ENCODE data around the gene CDH4.
"Not testable (repeated sequence)": the region's sequence is repeated elsewhere in the genome, so short reads cannot be mapped to it uniquely, and the experiment has no call there.

CDH4 gene

DNA sequence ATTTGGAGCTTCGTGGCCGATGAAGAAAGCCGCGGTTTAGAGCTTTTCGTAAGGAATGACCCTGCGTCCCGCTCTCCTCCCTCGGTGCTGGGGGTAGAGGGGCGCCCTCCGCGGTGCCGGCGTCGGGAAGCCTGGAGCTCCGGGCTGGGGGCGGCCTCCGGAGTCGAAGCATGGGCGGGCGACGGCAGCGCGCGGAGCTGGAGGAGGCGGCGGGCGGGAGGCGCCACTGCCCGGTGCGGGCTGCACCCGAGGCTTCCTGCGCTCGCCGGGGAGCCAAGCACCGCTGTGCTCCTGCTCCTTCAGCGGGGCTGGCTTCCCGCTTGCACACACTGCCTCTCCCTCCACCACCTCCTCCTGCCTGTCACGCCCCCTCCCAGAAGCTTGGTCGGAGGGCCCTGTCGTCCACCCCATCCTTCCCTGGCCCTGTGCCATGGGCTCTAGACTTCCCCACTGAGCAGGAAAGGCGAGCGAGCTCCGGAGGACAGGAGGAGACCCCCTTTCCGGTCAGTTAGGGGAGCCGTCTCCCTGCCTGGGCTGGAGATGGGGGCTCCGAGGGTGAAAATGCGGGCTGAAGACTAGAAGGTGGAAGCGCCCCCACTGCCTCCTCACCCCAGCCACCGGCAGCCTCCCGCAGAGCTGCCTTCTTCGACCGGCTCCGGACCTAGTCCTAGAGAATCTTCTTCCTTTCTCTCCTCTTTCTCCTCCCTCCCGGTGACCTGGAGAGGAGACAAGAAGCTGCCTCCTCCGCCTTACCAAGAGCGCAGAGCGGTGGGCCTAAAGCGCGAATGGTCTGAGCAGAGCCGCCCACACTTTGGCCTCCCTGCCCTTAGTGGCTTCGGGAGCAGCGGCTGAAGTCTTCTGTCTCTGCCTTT lies 1.8 kb downstream of the CDH4 start:
- no peak for DNase-seq

DNA sequence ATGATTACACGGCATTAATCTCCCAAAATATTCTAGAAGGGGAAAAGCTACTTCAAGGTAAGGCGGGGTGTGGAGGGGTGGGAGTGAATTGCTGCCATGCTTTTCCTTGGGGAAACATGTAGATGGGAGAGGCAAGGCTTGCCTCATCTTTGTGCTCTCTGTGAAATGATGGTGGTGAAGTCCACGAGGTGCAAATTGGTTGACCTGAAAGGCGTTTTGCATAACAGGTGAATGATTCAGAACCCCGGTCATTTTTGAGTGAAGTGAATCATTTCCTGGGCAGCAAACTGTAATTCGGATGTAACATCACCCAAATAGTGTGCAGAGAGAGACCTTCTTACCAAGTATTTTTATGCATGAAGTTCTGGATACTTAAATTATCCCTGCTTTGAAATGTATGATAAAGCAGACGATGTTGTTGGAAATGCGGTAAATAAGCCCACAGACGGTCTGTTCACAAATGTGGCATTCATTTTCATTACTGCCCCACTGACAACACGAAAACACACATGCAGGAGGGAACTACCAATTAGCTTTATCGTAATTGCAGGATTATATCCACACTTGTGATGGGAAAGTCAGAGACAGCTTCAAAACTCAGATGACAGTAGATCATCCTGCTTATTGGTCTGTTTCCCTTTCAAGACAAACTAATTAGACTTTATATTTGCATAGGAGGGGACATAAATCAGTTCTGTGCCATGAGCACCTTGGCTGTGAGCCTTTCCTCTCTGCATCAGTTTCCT lies 3.0 kb downstream of the CDH4 start:
- no peak for DNase-seq

DNA sequence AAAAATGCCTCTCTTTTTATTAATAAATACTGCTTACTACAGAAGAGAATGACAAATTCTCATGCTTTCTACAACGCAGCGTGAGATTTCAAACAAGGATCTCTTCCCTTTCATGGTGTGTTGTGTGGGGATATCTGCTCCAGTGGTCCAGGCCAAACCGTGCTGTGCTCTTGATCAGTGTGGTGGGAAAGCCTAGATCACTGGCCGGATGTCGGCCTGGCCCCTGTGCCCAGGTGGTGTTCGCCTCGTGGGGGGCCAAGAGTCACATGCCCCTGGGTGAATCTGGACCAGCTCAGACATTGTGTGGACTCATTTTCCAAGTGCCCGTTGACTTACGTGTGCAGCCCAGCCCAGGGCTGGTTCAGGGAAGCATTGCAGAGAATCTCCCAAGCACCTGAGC lies 4.3 kb downstream of the CDH4 start:
- DNase-seq = no peak

DNA sequence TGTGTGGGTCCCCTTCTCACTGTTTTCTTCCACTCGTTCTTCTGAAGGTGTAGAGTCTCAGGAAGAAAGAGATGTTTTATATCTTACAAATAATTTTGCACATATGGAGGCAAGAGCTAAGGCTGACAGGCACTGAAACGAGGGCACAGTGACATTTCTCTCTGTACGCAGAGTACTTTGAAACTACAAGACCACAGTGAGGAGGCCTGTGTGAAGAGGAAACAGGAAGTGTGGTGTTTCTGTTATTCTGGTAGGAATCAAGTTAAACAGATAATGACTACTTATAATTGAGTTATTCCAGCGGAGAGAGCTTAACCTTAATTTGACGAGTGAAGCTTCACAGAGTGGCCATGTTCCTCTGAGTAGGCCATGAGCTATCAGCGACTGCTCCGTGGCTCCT lies 4.8 kb downstream of the CDH4 start:
- no peak for DNase-seq

DNA sequence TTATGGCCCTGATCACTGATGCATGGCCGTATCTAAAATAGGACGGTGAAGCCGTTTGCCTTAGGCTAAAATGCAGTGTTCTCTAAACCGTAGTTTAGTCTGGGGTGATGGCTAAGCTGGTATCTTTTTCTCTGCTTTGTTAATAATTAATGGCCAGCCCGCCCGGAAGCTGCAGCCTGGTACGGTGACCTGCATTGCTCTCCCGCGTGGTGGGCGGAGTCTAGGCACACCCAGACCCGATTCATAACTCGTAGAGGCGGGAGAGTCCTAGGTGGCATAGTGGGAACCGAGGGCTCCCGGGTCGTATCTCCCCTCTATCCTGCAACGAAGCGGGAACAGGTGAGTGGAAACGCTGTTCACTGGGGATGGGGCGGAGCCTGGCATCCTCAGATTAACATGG lies 5.5 kb downstream of the CDH4 start:
- no peak for DNase-seq

- DNase-seq = no peak
Observed at GRCh38 chr20:61259741-61260140, 7.7 kb downstream of the CDH4 start.

- no peak for DNase-seq
Observed at GRCh38 chr20:61260905-61261304, 8.8 kb downstream of the CDH4 start.

GRCh38 chr20:61262036-61262435 lies 10.0 kb downstream of the CDH4 start:
- DNase-seq = no peak

GRCh38 chr20:61262514-61262913 lies 10.5 kb downstream of the CDH4 start:
- DNase-seq = no peak

DNA sequence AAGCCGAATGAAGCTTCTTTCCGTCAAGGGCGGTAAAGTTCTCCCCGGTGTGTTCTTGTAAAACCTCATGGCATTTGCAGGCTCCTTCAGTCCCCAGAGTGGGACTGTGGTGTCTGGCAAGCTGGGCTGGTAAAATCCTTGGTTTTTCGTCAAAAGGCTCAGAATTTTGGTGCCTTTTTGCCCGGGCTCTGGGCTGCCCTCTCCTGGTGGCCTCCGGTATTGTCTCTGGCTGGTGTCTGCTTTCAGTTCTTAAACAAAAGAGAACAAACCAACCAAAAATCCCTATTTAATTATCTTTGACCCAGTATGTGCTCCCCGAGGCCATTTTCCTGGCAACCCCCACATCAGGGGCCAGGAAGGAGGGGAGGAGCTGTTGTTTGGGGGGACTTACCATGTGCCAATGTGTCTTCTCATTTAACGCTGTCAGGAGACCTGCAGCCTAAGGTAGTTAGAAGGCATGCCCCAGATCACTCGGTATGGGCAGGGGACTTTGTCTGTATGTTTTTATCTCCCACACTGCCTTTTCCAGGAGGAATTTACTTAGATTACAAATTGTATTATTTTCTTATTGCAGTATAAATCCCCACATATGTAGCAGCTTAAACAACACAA lies 11.1 kb downstream of the CDH4 start:
- DNase-seq = peak; percentile 14

DNA sequence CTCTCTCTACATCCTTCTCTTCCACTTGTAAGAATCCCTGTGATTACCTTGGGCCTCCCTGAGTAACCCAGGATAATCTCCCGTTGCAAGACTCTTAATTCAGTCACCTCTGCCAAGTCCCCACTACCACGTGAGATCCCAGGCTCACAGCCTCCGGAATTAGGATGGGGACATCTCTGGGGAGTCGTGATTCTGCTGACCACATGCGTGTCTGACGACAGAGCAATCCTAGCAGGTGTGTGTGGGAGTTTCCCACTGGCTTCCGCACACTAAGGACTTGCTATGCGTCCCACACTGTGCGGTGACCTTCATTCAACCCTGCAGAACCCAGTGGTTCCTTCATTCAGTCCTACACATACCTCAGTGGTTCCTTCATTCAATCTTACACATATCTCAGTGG lies 11.9 kb downstream of the CDH4 start:
- no peak for DNase-seq

DNA sequence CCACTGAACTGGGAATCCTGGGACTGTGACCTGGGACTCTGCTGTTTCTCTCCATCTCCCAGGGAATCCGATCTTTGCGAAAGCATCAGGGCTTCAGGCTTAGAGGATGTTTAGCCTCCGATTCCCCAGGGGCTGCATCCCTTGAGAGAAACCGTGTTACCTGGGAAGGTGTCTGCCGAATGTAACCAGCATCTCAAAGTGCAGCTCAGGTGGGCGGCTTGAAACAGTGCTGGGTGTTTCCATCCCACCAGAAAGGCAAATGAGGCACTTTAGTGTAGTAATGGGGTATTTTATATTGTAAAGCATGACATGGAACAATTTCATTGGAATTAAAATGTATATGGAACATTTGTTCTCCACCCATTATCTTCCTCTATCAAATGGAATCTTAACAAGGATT lies 15.2 kb downstream of the CDH4 start:
- DNase-seq = no peak

- DNase-seq = no peak
Observed at GRCh38 chr20:61268024-61268423, 16.0 kb downstream of the CDH4 start.

- no peak for DNase-seq
Observed at GRCh38 chr20:61271312-61272231, 19.5 kb downstream of the CDH4 start.

- DNase-seq = not testable (repeated sequence)
Observed at GRCh38 chr20:61273024-61273423, 21.0 kb downstream of the CDH4 start.

- DNase-seq = not testable (repeated sequence)
Observed at GRCh38 chr20:61273666-61274065, 21.6 kb downstream of the CDH4 start.

DNA sequence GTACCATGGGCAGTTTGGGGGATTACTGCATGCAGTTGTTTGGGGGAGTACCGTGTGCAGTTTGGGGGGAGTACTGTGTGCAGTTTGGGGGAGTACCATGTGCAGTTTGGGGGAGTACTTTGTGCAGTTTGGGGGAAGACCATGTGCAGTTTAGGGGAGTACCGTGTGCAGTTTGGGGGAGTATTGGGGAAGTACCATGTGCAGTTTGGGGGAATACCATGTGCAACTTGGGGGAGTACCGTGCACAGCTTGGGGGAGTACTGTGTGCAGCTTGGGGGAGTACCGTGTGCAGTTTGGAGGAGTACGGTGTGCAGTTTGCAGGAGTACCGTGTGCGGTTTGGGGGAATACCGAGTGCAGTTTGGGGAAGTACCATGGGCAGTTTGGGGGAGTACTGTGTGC lies 22.3 kb downstream of the CDH4 start:
- no peak for DNase-seq

- no peak for DNase-seq
Observed at GRCh38 chr20:61278296-61278695, 26.2 kb downstream of the CDH4 start.

DNA sequence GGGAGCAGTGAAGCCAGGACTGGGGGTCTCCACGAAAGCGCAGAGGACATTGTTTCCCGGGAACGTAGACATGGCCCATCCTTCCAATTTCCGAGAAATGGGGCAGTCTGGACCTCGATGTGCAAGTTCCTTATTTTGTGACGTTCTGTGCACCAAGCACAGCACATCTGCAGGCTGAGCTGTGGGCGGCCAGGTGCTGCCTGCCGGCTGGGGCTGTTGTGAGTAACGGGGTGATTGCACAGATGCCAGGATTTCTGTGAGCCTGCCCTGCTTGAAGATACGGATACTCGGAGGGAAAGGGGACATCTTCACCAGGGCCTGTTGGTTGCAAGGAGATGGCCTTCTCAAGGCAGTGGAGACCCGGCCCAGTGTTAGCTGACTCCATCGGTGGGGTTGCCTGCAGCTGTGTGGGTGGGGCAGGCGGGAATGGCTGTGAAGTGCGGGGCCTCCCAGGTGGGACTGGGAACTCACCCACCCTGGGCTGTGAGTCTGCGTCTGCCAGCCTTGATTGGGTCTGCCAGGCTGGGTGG lies 27.6 kb downstream of the CDH4 start:
- DNase-seq = no peak

DNA sequence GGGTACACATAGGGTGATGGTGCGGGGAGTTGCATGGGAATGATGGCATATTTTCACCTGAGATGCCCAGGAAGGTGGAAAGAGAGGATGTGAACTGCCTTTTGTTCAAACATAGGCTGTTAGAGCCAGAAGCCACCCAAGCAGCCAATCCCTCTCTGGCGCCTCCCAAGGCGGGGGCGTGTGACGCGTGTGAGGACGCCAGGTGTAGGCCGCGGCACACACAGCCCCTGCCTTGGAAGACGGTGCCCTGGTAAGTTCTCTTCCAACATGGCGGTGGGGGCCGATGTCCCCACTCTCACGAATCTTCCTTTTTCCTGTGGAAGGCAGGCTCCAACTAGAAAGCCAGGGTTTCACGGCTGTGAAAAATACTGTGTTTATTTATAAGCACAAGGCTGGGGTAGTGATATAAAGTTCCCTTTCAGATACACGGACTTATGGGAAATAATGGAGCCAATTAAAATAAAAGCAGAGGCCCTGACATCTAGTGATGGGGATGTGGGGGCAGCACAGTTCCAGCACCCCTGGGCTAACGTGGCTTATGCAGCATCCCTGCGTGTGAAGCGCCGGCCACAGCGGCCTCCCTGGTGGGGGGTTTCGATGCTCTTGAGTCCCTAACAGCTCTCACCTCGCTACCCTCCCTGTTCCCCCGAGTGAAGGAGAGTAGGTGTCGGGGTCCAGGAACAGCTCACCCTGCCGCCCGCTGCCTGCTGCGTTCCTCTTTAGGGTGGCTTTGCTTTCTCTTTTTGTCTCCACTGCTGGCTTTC lies 28.3 kb downstream of the CDH4 start:
- no peak for DNase-seq

DNA sequence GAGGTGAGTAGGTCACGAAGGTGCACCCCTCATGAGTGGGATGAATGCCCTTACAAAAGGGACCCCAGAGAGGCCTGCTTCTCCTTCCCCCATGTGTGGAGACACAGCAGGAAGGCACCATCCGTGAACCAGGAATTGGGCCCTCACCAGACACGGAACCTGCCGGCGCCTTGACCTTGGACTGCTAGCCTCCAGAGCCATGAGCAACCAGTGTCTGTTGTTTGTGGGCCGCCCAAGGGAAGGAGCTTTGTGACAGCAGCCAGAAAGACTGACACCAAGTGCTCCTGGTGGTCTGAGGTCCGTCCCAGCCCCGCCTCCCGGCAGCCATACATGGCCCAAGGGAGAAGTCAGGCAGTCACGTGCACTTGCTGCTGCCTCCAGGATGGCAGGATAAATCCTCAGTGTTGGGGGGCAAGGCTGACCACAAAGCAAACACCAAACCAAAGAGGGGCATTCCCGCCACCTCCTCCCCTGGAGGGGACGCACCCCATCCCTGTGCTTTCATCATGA lies 29.3 kb downstream of the CDH4 start:
- no peak for DNase-seq

GRCh38 chr20:61284752-61285151 lies 32.7 kb downstream of the CDH4 start:
- DNase-seq = no peak
